MM.1S (cell line): ENCODE results near the gene TUBGCP2.
"Not testable (repeated sequence)": the region's sequence is repeated elsewhere in the genome, so short reads cannot be mapped to it uniquely, and the experiment has no call there.

Experiments used
- DNase-seq: peaks from one replicate; pipeline ENCODE4 v3.0.0-alpha.2; 2015
- H2AFZ ChIP-seq: fragments of 300-600 bp; sonication (generic); 2 replicates; pipeline ENCODE4 v1.6.0; 2016; ENCODE audit warnings: antibody characterized with exemption, low read length
- H3F3A ChIP-seq: fragments of 300-600 bp; sonication (generic); 2 replicates; pipeline ENCODE4 v1.6.1; 2016; ENCODE audit warnings: mild to moderate bottlenecking, antibody characterized with exemption, low read length, moderate library complexity, mixed read lengths; ENCODE audit not compliant: insufficient read depth
- H3K27ac ChIP-seq: fragments of 300-600 bp; sonication (generic); 2 replicates; pipeline ENCODE4 v1.5.1; 2016; ENCODE audit warnings: mild to moderate bottlenecking, low read length
- H3K27me3 ChIP-seq: fragments of 300-600 bp; sonication (generic); replicated peaks from 2 replicates; pipeline ENCODE4 v1.6.0; 2016; ENCODE audit warnings: low read length; ENCODE audit not compliant: insufficient read depth
- H3K36me3 ChIP-seq: fragments of 300-600 bp; sonication (generic); replicated peaks from 2 replicates; pipeline ENCODE4 v1.6.1; 2016; ENCODE audit warnings: mild to moderate bottlenecking, low read length, mixed read lengths; ENCODE audit not compliant: insufficient read depth
- H3K4me1 ChIP-seq: fragments of 300-600 bp; sonication (generic); 2 replicates; pipeline ENCODE4 v1.6.1; 2016; ENCODE audit warnings: low read length, mixed read lengths
- H3K4me2 ChIP-seq: fragments of 300-600 bp; sonication (generic); 2 replicates; pipeline ENCODE4 v1.6.0; 2016; ENCODE audit warnings: low read depth, low read length
- H3K4me3 ChIP-seq: fragments of 300-600 bp; sonication (generic); 2 replicates; pipeline ENCODE4 v1.5.1; 2016; ENCODE audit warnings: low read length, mixed read lengths
- H3K79me2 ChIP-seq: fragments of 300-600 bp; sonication (generic); 2 replicates; pipeline ENCODE4 v1.6.1; 2016; ENCODE audit warnings: mixed run types, low read length, mixed read lengths
- H3K9ac ChIP-seq: fragments of 300-600 bp; sonication (generic); 2 replicates; pipeline ENCODE4 v1.6.1; 2016; ENCODE audit warnings: low read length, mixed read lengths
- H3K9me2 ChIP-seq: fragments of 300-600 bp; sonication (generic); replicated peaks from 2 replicates; pipeline ENCODE4 v1.6.1; 2016; ENCODE audit warnings: mild to moderate bottlenecking, low read length, mixed read lengths; ENCODE audit not compliant: insufficient read depth
- H3K9me3 ChIP-seq: fragments of 300-600 bp; sonication (generic); replicated peaks from 2 replicates; pipeline ENCODE4 v1.6.1; 2016; ENCODE audit warnings: mild to moderate bottlenecking, low read length, mixed read lengths; ENCODE audit not compliant: insufficient read depth
- H4K20me1 ChIP-seq: fragments of 300-600 bp; sonication (generic); 2 replicates; pipeline ENCODE4 v1.6.1; 2016; ENCODE audit warnings: mild to moderate bottlenecking, low read length, moderate library complexity, mixed read lengths; ENCODE audit not compliant: insufficient read depth
- CTCF ChIP-seq: fragments of 300-600 bp; sonication (generic); IDR thresholded peaks from 2 replicates; pipeline ENCODE4 v1.5.1; 2016; ENCODE audit warnings: antibody characterized with exemption, low read length, mixed read lengths
- EZH2 ChIP-seq: fragments of 300-600 bp; sonication (generic); optimal IDR thresholded peaks from 2 replicates; pipeline ENCODE3; 2017; ENCODE audit warnings: low read depth, mild to moderate bottlenecking, antibody characterized with exemption, low read length, mixed read lengths
- EZH2phosphoT487 ChIP-seq: fragments of 300-600 bp; sonication (generic); IDR thresholded peaks from 2 replicates; pipeline ENCODE4 v1.6.1; 2018; ENCODE audit warnings: antibody characterized with exemption, low read length

The TUBGCP2 gene

DNA sequence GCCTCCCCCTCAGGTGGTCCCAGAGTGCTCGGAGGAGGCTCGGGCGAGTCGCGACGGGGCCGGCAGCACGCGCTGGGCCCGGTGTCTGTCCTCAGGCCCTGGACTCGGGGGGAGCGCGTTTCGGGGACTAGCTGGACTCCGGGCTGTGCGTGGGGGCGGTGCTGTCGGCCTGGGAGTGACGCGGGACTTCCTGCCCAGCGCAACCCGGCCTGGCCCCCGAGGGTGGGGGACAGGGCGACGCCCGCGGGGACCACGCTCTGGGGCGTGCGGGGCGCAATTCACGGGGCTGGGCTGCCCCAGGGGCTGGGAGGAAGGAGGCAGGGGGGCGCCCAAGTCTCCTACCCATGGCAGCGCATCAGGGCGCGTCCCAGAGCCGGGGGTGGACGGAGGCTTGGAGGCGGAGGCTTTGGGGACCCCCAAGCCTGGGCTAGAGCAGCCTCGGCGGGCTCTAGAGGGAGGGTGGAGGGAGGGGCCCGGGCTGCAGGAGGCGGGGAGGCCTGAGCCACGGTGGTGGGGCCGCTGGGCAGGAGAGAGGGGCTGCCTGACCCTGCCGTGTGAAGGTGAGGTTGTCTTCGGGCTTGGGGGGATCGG is 73.3 kb downstream of the TUBGCP2 start:
- Histone ChIP-seq H3K27me3 (peaks cover 70% of the 10 kb centered on the region), H2AFZ (no peak overlapping the region)

GRCh38 chr10:133234796-133235195 is 73.9 kb downstream of the TUBGCP2 start:
- H3K9ac ChIP-seq, H3K9me3 ChIP-seq, H3K36me3 ChIP-seq, H3K4me2 ChIP-seq, DNase-seq, H3K4me3 ChIP-seq, H3K27ac ChIP-seq, H3K79me2 ChIP-seq, H2AFZ ChIP-seq, H3K9me2 ChIP-seq, H4K20me1 ChIP-seq, H3F3A ChIP-seq, H3K4me1 ChIP-seq: not testable (repeated sequence)
- H3K27me3 ChIP-seq, result peaks cover 70% of the 10 kb centered on the region

More for the DNA sequence above, 73.3 kb downstream of the TUBGCP2 start:
- H3K79me2 ChIP-seq, result no peaks in the 10 kb centered on the region
- peak overlapping the region; percentile 6; the same call in 1 of the 2 replicates for H3K4me2 ChIP-seq
- H3K9me2 ChIP-seq, result no peaks in the 10 kb centered on the region
- no peaks in the 10 kb centered on the region for H4K20me1 ChIP-seq
- no peak for TF ChIP-seq EZH2
- TF ChIP-seq CTCF, result no peak
- no peak for TF ChIP-seq EZH2phosphoT487
- H3K4me3 ChIP-seq, result no peak overlapping the region
- H3K36me3 ChIP-seq, result no peaks in the 10 kb centered on the region
- H3K4me1 ChIP-seq, result no peaks in the 10 kb centered on the region
- DNase-seq, result no peak
- H3K27ac ChIP-seq, result no peak overlapping the region
- no peak overlapping the region for H3K9ac ChIP-seq
- H3K9me3 ChIP-seq, result no peaks in the 10 kb centered on the region
- no peaks in the 10 kb centered on the region for H3F3A ChIP-seq

DNA sequence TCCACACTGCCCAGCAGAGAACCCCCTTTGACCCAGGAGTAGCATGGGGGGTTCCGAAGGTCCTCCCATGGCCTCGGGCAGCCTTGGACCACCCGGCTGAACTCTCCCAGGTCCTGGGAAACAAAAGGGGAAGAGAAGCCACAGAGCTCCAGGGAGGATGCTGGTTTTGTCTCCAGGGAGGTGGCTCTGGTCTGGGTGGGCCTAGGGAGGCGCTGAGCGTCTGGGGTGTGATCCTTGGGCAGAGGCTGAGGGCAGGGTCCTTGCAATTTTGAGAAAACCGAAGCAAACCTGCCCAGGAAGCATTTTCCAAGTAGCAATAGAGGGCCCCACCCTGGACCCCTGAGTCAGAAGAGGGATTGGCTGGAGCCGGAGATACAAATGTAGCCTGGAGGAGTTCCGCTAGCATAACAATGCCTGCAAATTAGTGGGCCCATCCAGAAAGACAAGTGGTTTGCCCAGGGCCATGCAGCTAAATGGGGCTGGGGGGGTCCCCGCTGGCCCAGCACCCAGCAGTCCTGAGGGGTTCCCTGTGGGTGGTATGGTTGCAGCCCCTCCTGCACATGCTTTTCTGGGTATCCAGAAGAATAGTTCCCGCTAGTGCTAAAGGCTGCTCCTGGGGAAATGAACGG is 76.6 kb downstream of the TUBGCP2 start:
- peaks cover 68% of the 10 kb centered on the region for H3K27me3 ChIP-seq
- no peak for DNase-seq
- no peak overlapping the region for H3K9ac ChIP-seq
- H3K9me3 ChIP-seq, result no peaks in the 10 kb centered on the region
- H3K36me3 ChIP-seq, result no peaks in the 10 kb centered on the region
- H3F3A ChIP-seq, result no peaks in the 10 kb centered on the region
- no peaks in the 10 kb centered on the region for H3K9me2 ChIP-seq
- H3K27ac ChIP-seq, result no peak overlapping the region
- no peak overlapping the region for H3K4me2 ChIP-seq
- no peaks in the 10 kb centered on the region for H3K79me2 ChIP-seq
- TF ChIP-seq EZH2 (no peak), CTCF (no peak), EZH2phosphoT487 (no peak)
- no peaks in the 10 kb centered on the region for H4K20me1 ChIP-seq
- no peak overlapping the region for H3K4me3 ChIP-seq
- H3K4me1 ChIP-seq, result no peaks in the 10 kb centered on the region
- no peak overlapping the region for H2AFZ ChIP-seq

DNA sequence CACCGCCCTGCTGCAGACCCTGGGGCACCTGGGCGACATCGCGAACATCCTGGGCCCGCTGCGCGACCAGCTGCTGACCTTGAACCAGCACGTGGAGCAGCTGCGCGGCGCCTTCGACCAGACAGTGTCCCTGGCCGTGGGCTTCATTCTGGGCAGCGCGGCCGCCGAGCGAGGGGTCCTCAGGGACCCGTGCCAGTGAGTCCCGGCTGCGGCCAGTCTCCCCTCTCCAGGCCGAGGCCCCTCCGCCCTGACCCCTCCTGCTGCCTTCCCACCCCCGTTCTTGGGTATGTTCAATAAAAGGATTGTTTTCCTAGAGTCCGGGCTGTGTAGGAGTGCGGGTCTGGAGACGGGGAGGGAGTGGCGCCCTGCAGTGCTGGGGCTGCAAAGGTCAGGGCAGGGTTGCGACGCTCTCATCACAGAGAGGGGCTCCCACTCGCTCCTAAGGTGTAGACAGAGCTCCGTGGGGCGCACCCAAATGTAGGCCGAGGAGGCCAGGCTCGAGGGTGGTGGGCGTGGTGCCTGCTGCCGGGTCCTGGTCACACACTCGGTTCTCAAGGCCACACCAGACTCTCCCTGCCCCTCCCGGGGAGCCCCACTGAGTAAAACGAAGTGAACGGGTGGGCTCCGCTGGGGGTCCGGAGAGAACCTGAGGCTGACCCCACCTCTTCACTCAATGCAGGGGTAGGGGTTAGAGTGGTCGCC is 77.3 kb downstream of the TUBGCP2 start:
- no peaks in the 10 kb centered on the region for H3K36me3 ChIP-seq
- H3K4me2 ChIP-seq, result no peak overlapping the region
- H3K27ac ChIP-seq, result no peak overlapping the region
- H3K4me1 ChIP-seq, result no peaks in the 10 kb centered on the region
- H4K20me1 ChIP-seq, result no peaks in the 10 kb centered on the region
- no peak for TF ChIP-seq EZH2phosphoT487
- TF ChIP-seq CTCF, result no peak
- TF ChIP-seq EZH2, result no peak
- H2AFZ ChIP-seq, result no peak overlapping the region
- no peaks in the 10 kb centered on the region for H3K9me3 ChIP-seq
- no peaks in the 10 kb centered on the region for H3F3A ChIP-seq
- no peak overlapping the region for H3K9ac ChIP-seq
- no peaks in the 10 kb centered on the region for H3K9me2 ChIP-seq
- no peaks in the 10 kb centered on the region for H3K79me2 ChIP-seq
- H3K4me3 ChIP-seq, result no peak overlapping the region
- peaks cover 68% of the 10 kb centered on the region for H3K27me3 ChIP-seq
- DNase-seq, result no peak
